Activated B cell treated with CpG ODN at 0.5 μM for 24 hours (primary cell): ENCODE measurements around the gene TEAD4. TPM values are rescaled to one million over a fixed set of nuclear protein-coding genes. Genes with fewer than 3 reads are reported as not detected.

ENCODE experiments used
- ATAC-seq: fragments of 200-7000 bp; cut with Tn5 transposase; one replicate; pipeline ENCODE4 v1.10.0; 2021; ENCODE audit warnings: low read depth, mild to moderate bottlenecking, moderate library complexity
- CTCF ChIA-PET: fragments of 350-600 bp; sonication (Branson Sonifier 250); formaldehyde crosslinking; loops from one replicate; lab custom pipeline; 2021; ENCODE audit warnings: antibody characterized with exemption; lab: Charles Lee
- POLR2A ChIA-PET: fragments of 350-600 bp; sonication (Branson Sonifier 250); formaldehyde crosslinking; loops from one replicate; lab custom pipeline; 2021; ENCODE audit warnings: antibody characterized with exemption; lab: Charles Lee
- DNase-seq: peaks from one replicate; pipeline ENCODE4 v3.0.0; 2022
- H3K27ac Mint-ChIP-seq: one replicate; pipeline ENCODE4 v1.8.0; 2020; ENCODE audit warnings: mixed read lengths
- H3K27me3 Mint-ChIP-seq: one replicate; pipeline ENCODE4 v1.8.0; 2021; ENCODE audit warnings: mixed read lengths
- H3K36me3 Mint-ChIP-seq: one replicate; pipeline ENCODE4 v1.8.0; 2021; ENCODE audit warnings: low read depth, mixed read lengths
- H3K4me1 Mint-ChIP-seq: one replicate; pipeline ENCODE4 v1.8.0; 2021; ENCODE audit warnings: mixed read lengths
- H3K4me3 Mint-ChIP-seq: one replicate; pipeline ENCODE4 v1.8.0; 2020; ENCODE audit warnings: mild to moderate bottlenecking, mixed read lengths
- H3K9me3 Mint-ChIP-seq: one replicate; pipeline ENCODE4 v1.8.0; 2020; ENCODE audit warnings: mixed read lengths
- intact Hi-C: fragments of 100-400 bp; cut with micrococcal nuclease; formaldehyde crosslinking; loops from one replicate; pipeline ENCODE4 v1.15.1; 2024
- total RNA-seq: library from RNA; stranded (reverse); gene quantifications from 2 replicates; pipeline ENCODE4 v1.2.3, GENCODE V29; 2022
- TF ChIP-seq, protein P1 (sequence below): fragments of 200-600 bp; IDR thresholded peaks from one replicate; pipeline ENCODE4 v1.8.0; 2022; ENCODE audit warnings: antibody characterized with exemption, mild to moderate bottlenecking

TEAD4 gene
- total RNA-seq, 1 donor from 2014 or later: not detected

GRCh38 chr12:2988494-2988893 is 29.3 kb downstream of the TEAD4 start:
- no peak for DNase-seq
- TF ChIP-seq, protein P1, sequence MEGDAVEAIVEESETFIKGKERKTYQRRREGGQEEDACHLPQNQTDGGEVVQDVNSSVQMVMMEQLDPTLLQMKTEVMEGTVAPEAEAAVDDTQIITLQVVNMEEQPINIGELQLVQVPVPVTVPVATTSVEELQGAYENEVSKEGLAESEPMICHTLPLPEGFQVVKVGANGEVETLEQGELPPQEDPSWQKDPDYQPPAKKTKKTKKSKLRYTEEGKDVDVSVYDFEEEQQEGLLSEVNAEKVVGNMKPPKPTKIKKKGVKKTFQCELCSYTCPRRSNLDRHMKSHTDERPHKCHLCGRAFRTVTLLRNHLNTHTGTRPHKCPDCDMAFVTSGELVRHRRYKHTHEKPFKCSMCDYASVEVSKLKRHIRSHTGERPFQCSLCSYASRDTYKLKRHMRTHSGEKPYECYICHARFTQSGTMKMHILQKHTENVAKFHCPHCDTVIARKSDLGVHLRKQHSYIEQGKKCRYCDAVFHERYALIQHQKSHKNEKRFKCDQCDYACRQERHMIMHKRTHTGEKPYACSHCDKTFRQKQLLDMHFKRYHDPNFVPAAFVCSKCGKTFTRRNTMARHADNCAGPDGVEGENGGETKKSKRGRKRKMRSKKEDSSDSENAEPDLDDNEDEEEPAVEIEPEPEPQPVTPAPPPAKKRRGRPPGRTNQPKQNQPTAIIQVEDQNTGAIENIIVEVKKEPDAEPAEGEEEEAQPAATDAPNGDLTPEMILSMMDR: no peak
- no peaks in the 10 kb centered on the region for H3K36me3 Mint-ChIP-seq
- H3K27me3 Mint-ChIP-seq: no peaks in the 10 kb centered on the region
- no peak overlapping the region for H3K4me3 Mint-ChIP-seq
- intact Hi-C loops: no loop called here
- no peaks in the 10 kb centered on the region for H3K4me1 Mint-ChIP-seq
- POLR2A ChIA-PET: no interaction called here
- no peak overlapping the region for H3K27ac Mint-ChIP-seq
- peaks cover 6% of the 10 kb centered on the region for H3K9me3 Mint-ChIP-seq
- CTCF ChIA-PET: no interaction called here
- no peak for ATAC-seq

- CTCF ChIA-PET: no interaction called here
- H3K4me1 Mint-ChIP-seq: no peaks in the 10 kb centered on the region
- DNase-seq (no peak), ATAC-seq (no peak)
- TF ChIP-seq, protein P1: no peak
- no peaks in the 10 kb centered on the region for H3K36me3 Mint-ChIP-seq
- POLR2A ChIA-PET: no interaction called here
- no peaks in the 10 kb centered on the region for H3K27me3 Mint-ChIP-seq
- H3K9me3 Mint-ChIP-seq: peaks cover 6% of the 10 kb centered on the region
- no peak overlapping the region for H3K27ac Mint-ChIP-seq
- intact Hi-C loops: no loop called here
- H3K4me3 Mint-ChIP-seq: no peak overlapping the region
These were observed 33.5 kb downstream of the TEAD4 start for GRCh38 chr12:2992724-2993123.

DNA sequence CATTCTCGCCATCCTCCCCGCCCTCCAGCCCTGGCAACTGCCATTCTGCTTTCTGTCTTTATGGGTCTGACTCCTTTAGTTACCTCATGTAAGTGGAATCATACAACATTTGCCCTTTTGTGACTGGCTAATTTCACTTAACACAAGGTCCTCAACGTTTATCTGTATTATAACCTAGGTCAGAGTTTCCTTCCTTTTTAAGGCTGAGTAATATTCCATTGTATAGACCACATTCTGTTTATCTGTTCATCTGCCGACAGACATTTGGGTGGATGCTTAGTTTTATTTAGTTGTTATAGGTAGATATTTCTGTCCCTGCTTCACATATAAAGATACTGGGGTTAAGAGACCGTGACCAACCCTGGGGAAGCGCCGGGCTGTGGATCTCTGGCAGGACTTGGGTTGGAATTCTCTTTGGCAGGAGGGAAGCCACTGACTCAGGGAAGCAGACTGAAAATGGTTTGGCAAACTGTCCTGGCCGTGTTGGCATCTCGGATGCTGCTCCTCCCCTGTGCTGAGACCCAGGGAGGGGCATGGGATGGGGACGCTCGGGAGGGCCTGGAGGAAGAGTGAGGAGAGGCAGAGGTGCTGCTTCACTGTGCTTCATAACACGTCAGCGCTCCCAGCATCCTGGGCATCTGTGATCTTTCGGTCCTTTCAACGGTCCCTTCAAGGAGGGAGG is 38.9 kb downstream of the TEAD4 start:
- H3K27ac Mint-ChIP-seq: no peak overlapping the region
- TF ChIP-seq, protein P1: no peak
- H3K36me3 Mint-ChIP-seq: no peaks in the 10 kb centered on the region
- ChIA-PET POLR2A (no interaction called here), CTCF (no interaction called here)
- intact Hi-C loops: no loop called here
- H3K27me3 Mint-ChIP-seq: peaks cover 2% of the 10 kb centered on the region
- no peaks in the 10 kb centered on the region for H3K4me1 Mint-ChIP-seq
- H3K9me3 Mint-ChIP-seq: no peaks in the 10 kb centered on the region
- ATAC-seq: no peak
- no peak for DNase-seq
- no peak overlapping the region for H3K4me3 Mint-ChIP-seq

- CTCF ChIA-PET: no interaction called here
- Mint-ChIP-seq H3K27ac (no peak overlapping the region), H3K4me1 (no peaks in the 10 kb centered on the region), H3K4me3 (no peak overlapping the region), H3K9me3 (no peaks in the 10 kb centered on the region), H3K27me3 (peaks cover 2% of the 10 kb centered on the region), H3K36me3 (no peaks in the 10 kb centered on the region)
- intact Hi-C loops: no loop called here
- no peak for ATAC-seq
- POLR2A ChIA-PET: no interaction called here
- TF ChIP-seq, protein P1: no peak
- DNase-seq: no peak
These were observed 39.6 kb downstream of the TEAD4 start for GRCh38 chr12:2998789-2999264.

- TF ChIP-seq, protein P1: no peak
- H3K36me3 Mint-ChIP-seq: no peaks in the 10 kb centered on the region
- intact Hi-C loops: no loop called here
These were observed 40.2 kb downstream of the TEAD4 start for GRCh38 chr12:2999265-2999841.

More at GRCh38 chr12:2999265-2999841, 40.2 kb downstream of the TEAD4 start:
- no peak overlapping the region for H3K27ac Mint-ChIP-seq
- ATAC-seq (no peak), DNase-seq (no peak)
- H3K4me3 Mint-ChIP-seq: no peak overlapping the region
- no peaks in the 10 kb centered on the region for H3K4me1 Mint-ChIP-seq
- no peaks in the 10 kb centered on the region for H3K9me3 Mint-ChIP-seq
- CTCF ChIA-PET: no interaction called here
- peaks cover 2% of the 10 kb centered on the region for H3K27me3 Mint-ChIP-seq
- POLR2A ChIA-PET: no interaction called here
